Neutrophil (primary cell): ENCODE results near the gene HK1.

Experiments
- H3K27ac ChIP-seq: fragments of 200-600 bp; sonication (generic); 2 replicates; pipeline ENCODE4 v1.5.1; 2016; ENCODE audit warnings: mild to moderate bottlenecking, moderate library complexity
- H3K27me3 ChIP-seq: fragments of 200-600 bp; sonication (generic); 2 replicates; pipeline ENCODE4 v1.6.0; 2016; ENCODE audit warnings: mild to moderate bottlenecking
- H3K36me3 ChIP-seq: fragments of 200-600 bp; sonication (generic); 2 replicates; pipeline ENCODE4 v1.5.1; 2017
- H3K4me1 ChIP-seq, 2 experiments: fragments of 200-600 bp in 1 of 2; sonication (generic) in 1 of 2; 1 replicate in 1 of 2; 2 replicates in 1 of 2; pipeline versions ENCODE4 v1.5.1 to v1.6.1; 2013 to 2016; ENCODE audit warnings: low read depth in 1 of 2, low read length in 1 of 2, mild to moderate bottlenecking in 1 of 2, moderate library complexity in 1 of 2; ENCODE audit not compliant: control insufficient read depth in 1 of 2, insufficient read depth in 1 of 2
- H3K4me3 ChIP-seq, 2 experiments: fragments of 200-600 bp in 1 of 2; sonication (generic) in 1 of 2; 1 replicate in 1 of 2; 2 replicates in 1 of 2; pipeline ENCODE4 v1.5.1; 2013 to 2016; ENCODE audit warnings: low read depth in 1 of 2, low read length in 1 of 2, mild to moderate bottlenecking in 1 of 2, moderate library complexity in 1 of 2
- H3K9me3 ChIP-seq: fragments of 200-600 bp; sonication (generic); 2 replicates; pipeline ENCODE4 v1.5.1; 2016
- TF ChIP-seq, protein P1 (sequence below): fragments of 200-600 bp; sonication (generic); IDR thresholded peaks from 2 replicates; pipeline ENCODE4 v1.5.1; 2016; ENCODE audit warnings: antibody characterized with exemption

The HK1 gene

GRCh38 chr10:69364232-69364940, 86.1 kb downstream of the HK1 start:
- no peaks in the 10 kb centered on the region for H3K9me3 ChIP-seq
- H3K27ac ChIP-seq = no peak overlapping the region
- H3K4me1 ChIP-seq = peaks cover 14 to 19% of the 10 kb centered on the region in 2 experiments
- no peaks in the 10 kb centered on the region for H3K27me3 ChIP-seq
- H3K4me3 ChIP-seq = no peak overlapping the region
- TF ChIP-seq, protein P1, sequence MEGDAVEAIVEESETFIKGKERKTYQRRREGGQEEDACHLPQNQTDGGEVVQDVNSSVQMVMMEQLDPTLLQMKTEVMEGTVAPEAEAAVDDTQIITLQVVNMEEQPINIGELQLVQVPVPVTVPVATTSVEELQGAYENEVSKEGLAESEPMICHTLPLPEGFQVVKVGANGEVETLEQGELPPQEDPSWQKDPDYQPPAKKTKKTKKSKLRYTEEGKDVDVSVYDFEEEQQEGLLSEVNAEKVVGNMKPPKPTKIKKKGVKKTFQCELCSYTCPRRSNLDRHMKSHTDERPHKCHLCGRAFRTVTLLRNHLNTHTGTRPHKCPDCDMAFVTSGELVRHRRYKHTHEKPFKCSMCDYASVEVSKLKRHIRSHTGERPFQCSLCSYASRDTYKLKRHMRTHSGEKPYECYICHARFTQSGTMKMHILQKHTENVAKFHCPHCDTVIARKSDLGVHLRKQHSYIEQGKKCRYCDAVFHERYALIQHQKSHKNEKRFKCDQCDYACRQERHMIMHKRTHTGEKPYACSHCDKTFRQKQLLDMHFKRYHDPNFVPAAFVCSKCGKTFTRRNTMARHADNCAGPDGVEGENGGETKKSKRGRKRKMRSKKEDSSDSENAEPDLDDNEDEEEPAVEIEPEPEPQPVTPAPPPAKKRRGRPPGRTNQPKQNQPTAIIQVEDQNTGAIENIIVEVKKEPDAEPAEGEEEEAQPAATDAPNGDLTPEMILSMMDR = no peak
- H3K36me3 ChIP-seq = peaks cover 52% of the 10 kb centered on the region

- Histone ChIP-seq H3K4me3 (no peak overlapping the region), H3K27ac (no peak overlapping the region), H3K4me1 (no peaks in the 10 kb centered on the region), H3K27me3 (no peaks in the 10 kb centered on the region), H3K9me3 (no peaks in the 10 kb centered on the region), H3K36me3 (peaks cover 72% of the 10 kb centered on the region)
- TF ChIP-seq, protein P1 = no peak
These were observed 88.4 kb downstream of the HK1 start for GRCh38 chr10:69366738-69367137.

GRCh38 chr10:69367469-69367868, 89.2 kb downstream of the HK1 start:
- TF ChIP-seq, protein P1 = no peak
- peaks cover 76% of the 10 kb centered on the region for H3K36me3 ChIP-seq
- H3K27me3 ChIP-seq = no peaks in the 10 kb centered on the region
- H3K27ac ChIP-seq = no peak overlapping the region
- H3K9me3 ChIP-seq = no peaks in the 10 kb centered on the region
- H3K4me3 ChIP-seq = no peak overlapping the region
- peaks cover 0 to 2% of the 10 kb centered on the region in 2 experiments for H3K4me1 ChIP-seq

DNA sequence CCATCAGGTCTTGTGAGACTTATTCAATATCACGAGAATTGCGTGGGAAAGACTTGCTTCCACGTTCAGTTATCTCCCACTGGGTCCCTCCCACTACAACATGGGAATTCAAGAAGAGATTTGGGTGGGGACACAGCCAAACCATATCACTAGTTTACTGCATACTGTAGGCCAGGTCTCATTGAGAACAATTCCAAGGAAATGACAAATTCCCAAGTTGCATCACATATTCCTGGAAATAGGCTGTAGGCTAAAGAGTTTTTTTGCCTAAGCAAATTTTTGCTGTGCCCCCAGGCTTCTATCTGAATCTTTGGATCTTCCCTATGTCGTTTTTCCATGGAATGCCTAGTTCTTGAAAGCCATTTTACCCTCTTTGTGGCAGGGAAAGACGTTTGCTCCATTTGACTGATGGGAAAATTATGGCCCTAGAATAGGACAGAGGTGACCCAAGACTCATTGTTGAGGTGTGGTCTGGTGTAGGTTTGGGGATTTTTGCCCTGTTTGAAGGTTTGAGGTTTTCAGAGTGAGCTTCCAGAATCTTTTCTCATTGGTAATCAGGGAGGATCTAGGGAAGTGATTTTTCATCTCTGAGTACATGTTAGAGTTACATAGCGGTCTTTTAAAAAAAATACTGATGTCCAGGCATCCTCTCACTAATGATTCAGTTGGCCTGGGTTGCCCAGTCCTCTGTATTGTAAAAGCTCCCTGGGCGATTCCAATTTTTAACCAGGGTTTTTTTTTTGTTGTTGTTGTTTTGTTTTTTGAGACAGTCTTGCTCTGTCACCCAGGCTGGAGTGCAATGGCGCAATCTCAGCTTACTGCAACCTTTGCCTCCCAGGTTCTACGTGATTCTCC, 94.1 kb downstream of the HK1 start:
- no peak overlapping the region for H3K27ac ChIP-seq

GRCh38 chr10:69374242-69374641, 95.9 kb downstream of the HK1 start:
- H3K9me3 ChIP-seq = no peaks in the 10 kb centered on the region
- no peak overlapping the region for H3K27ac ChIP-seq
- TF ChIP-seq, protein P1 = no peak
- H3K4me1 ChIP-seq = peaks cover 0 to 6% of the 10 kb centered on the region in 2 experiments
- no peaks in the 10 kb centered on the region for H3K27me3 ChIP-seq
- H3K36me3 ChIP-seq = peaks cover 85% of the 10 kb centered on the region
- no peak overlapping the region for H3K4me3 ChIP-seq

More for the DNA sequence above, 94.1 kb downstream of the HK1 start:
- H3K9me3 ChIP-seq = no peaks in the 10 kb centered on the region
- H3K36me3 ChIP-seq = peaks cover 82% of the 10 kb centered on the region
- TF ChIP-seq, protein P1 = no peak
- no peaks in the 10 kb centered on the region for H3K27me3 ChIP-seq
- H3K4me1 ChIP-seq = peaks cover 0 to 6% of the 10 kb centered on the region in 2 experiments
- no peak overlapping the region for H3K4me3 ChIP-seq
